ENCODE data around the gene TRAFD1. TPM values are rescaled to one million over a fixed set of nuclear protein-coding genes. Genes with fewer than 3 reads are reported as not detected.

TRAFD1 gene
- total and polyA plus RNA-seq, 2 of the 8 experiments (the other 6 are each of a cell fraction or from before 2014, with no cell fraction given), result 18.1 to 33.1 TPM

GRCh38 chr12:112164011-112164660 is 38.8 kb downstream of the TRAFD1 start:
- no peak overlapping the region for H3K9ac ChIP-seq (replicated peaks in 1 of 4; ENCODE audit: extremely low read depth in 1 of 4, low read depth in 3 of 4, low read length in 3 of 4)
- peaks cover 6% of the 10 kb centered on the region in 2 experiments for H3K9me3 ChIP-seq (ENCODE audit: insufficient read depth in 2 of 2, low read depth in 1 of 2, low read length in 1 of 2)
- no peaks in the 10 kb centered on the region; a peak in 1 of 7 replicates for H3K4me1 ChIP-seq (replicated peaks in 1 of 4; ENCODE audit: control insufficient read depth in 3 of 4, insufficient read depth in 4 of 4, low read length in 3 of 4)
- no peak overlapping the region for H2AK5ac ChIP-seq (ENCODE audit: low read depth, low read length)
- no peak overlapping the region for H4K91ac ChIP-seq (replicated peaks; ENCODE audit: insufficient read length, low read length)
- H4K20me1 ChIP-seq (replicated peaks in 1 of 2; ENCODE audit: control insufficient read depth in 1 of 2, insufficient read depth in 2 of 2, low read length in 2 of 2), result no peaks in the 10 kb centered on the region
- peaks cover 0 to 15% (median 10%) of the 10 kb centered on the region in 4 experiments; a peak in 5 of 8 replicates for H3K36me3 ChIP-seq (ENCODE audit: control insufficient read depth in 2 of 4, insufficient read depth in 4 of 4, low read length in 3 of 4)
- no peak for FAIRE-seq
- no peak overlapping the region for H3K4me2 ChIP-seq (ENCODE audit: insufficient read depth in 1 of 2, low read depth in 2 of 2, low read length in 2 of 2)
- CTCF ChIA-PET (ENCODE audit: partially characterized antibody), result interaction anchor here (0.5 to 0.6 kb wide), 3 partner anchors 26 to 848 kb away, joined by 3 to 4 read pairs (median 3); no protein-coding TSS in a partner anchor
- H3K27ac ChIP-seq (ENCODE audit: low read depth, low read length), result no peak overlapping the region
- no peak overlapping the region for H3K4ac ChIP-seq (replicated peaks; ENCODE audit: insufficient read length, low read depth, low read length)
- DNase-seq (ENCODE audit: low read depth in 1 of 2, low spot score in 2 of 2), result no peak
- no peak overlapping the region for H4K8ac ChIP-seq (ENCODE audit: extremely low read depth, insufficient read depth, low read length)
- WGBS, 2 experiments (ENCODE audit: extremely low coverage in 1 of 2, insufficient coverage in 1 of 2, insufficient read length in 1 of 2, insufficient replicate concordance in 2 of 2, low coverage in 1 of 2, low lambda C conversion rate in 2 of 2, missing lambda C conversion rate in 1 of 2), result 94% methylated on average over 25 of the region's 26 CpGs; no CpG with 5 or more reads in 1 of the 2 experiments
- H2BK12ac ChIP-seq (ENCODE audit: low read depth, low read length), result no peak overlapping the region
- no peaks in the 10 kb centered on the region for H3K23me2 ChIP-seq (ENCODE audit: low read depth, low read length)
- H3K56ac ChIP-seq (replicated peaks; ENCODE audit: insufficient read length, low read depth, low read length), result no peak overlapping the region
- H3K27me3 ChIP-seq (replicated peaks in 1 of 4; ENCODE audit: control insufficient read depth in 3 of 4, extremely low read depth in 1 of 4, insufficient read depth in 3 of 4, low read length in 3 of 4), result no peaks in the 10 kb centered on the region
- no peak overlapping the region for H3K18ac ChIP-seq (ENCODE audit: extremely low read depth, low read length)
- no peak overlapping the region for H2BK120ac ChIP-seq (replicated peaks; ENCODE audit: low read depth, low read length)
- no peak overlapping the region for H3K4me3 ChIP-seq (ENCODE audit: extremely low read depth in 1 of 4, insufficient read depth in 2 of 4, low read depth in 3 of 4, low read length in 4 of 4)
- no peak overlapping the region for H2BK5ac ChIP-seq (ENCODE audit: low read depth, low read length)
- no peak overlapping the region for H2BK20ac ChIP-seq (ENCODE audit: low read length)
- H3K79me1 ChIP-seq (ENCODE audit: low read depth, low read length), result no peaks in the 10 kb centered on the region; the same call in 1 of the 2 replicates
- H2BK15ac ChIP-seq (ENCODE audit: low read length), result no peak overlapping the region
- no peak overlapping the region for H2AFZ ChIP-seq (ENCODE audit: low read length)
- H4K5ac ChIP-seq (ENCODE audit: insufficient read length, low read depth, low read length), result no peak overlapping the region
- no peak overlapping the region for H3K23ac ChIP-seq (ENCODE audit: insufficient read length)
- no peaks in the 10 kb centered on the region for H3K79me2 ChIP-seq (ENCODE audit: control insufficient read depth in 1 of 2, insufficient read depth in 2 of 2, low read length in 2 of 2)
- H3K14ac ChIP-seq (ENCODE audit: insufficient read length), result no peak overlapping the region
- POLR2A ChIA-PET (ENCODE audit: partially characterized antibody), result no interaction called here
- TF ChIP-seq HDAC6 (IDR thresholded peaks at IDR 0.05; ENCODE audit: low read depth, low read length), result no peak
- TF ChIP-seq SP4 (IDR thresholded peaks at IDR 0.05; ENCODE audit: low read length), result no peak
- TF ChIP-seq, protein P1, sequence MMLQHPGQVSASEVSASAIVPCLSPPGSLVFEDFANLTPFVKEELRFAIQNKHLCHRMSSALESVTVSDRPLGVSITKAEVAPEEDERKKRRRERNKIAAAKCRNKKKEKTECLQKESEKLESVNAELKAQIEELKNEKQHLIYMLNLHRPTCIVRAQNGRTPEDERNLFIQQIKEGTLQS (IDR thresholded peaks at IDR 0.05; ENCODE audit: insufficient read depth, low read depth, low read length), result no peak
- no peak for TF ChIP-seq TAF7 (optimal IDR thresholded peaks at IDR 0.05; ENCODE audit: borderline replicate concordance, low read depth, low read length)
- TF ChIP-seq POLR2A (IDR thresholded peaks at IDR 0.05; ENCODE audit: control extremely low read depth in 1 of 2, low read depth in 2 of 2, low read length in 2 of 2), result no peak
- TF ChIP-seq RAD21 (IDR thresholded peaks at IDR 0.05 in 1 of 2, conservative IDR thresholded peaks at IDR 0.05 in 1 of 2; ENCODE audit: low read depth in 2 of 2, low read length in 2 of 2), result no peak
- TF ChIP-seq ASH2L (IDR thresholded peaks at IDR 0.05; ENCODE audit: low read length), result no peak
- no peak for TF ChIP-seq BACH1 (IDR thresholded peaks at IDR 0.05; ENCODE audit: low read length)
- TF ChIP-seq SIRT6 (IDR thresholded peaks at IDR 0.05; ENCODE audit: low read length), result no peak
- no peak for TF ChIP-seq CTBP2 (IDR thresholded peaks at IDR 0.05; ENCODE audit: borderline replicate concordance, insufficient read depth, insufficient read length, low read length)
- no peak for TF ChIP-seq RNF2 (IDR thresholded peaks at IDR 0.05; ENCODE audit: borderline replicate concordance, low read depth, low read length, missing control alignments, poor library complexity, severe bottlenecking)
- no peak for TF ChIP-seq CHD2 (IDR thresholded peaks at IDR 0.05; ENCODE audit: low read length)
- no peak for TF ChIP-seq KDM1A (IDR thresholded peaks at IDR 0.05; ENCODE audit: borderline replicate concordance, low read length)

All from H1 (cell line).